Measurements from ENCODE around the gene BTN3A1. TPM values are rescaled to one million over a fixed set of nuclear protein-coding genes. Genes with fewer than 3 reads are reported as not detected.

The BTN3A1 gene
- total RNA-seq, 2 experiments from 2014 or later, result 33.3 to 33.4 TPM

GRCh38 chr6:26387565-26387964 lies 14.5 kb upstream of the BTN3A1 start:
- Histone ChIP-seq H3K9me2 (ENCODE audit: insufficient read depth, low read length) (no peaks in the 10 kb centered on the region), H3K79me2 (ENCODE audit: insufficient read depth, low read depth, low read length) (peaks cover 20% of the 10 kb centered on the region; the same call in 1 of the 2 replicates), H3K36me3 (ENCODE audit: insufficient read depth, low read length) (peaks cover 66% of the 10 kb centered on the region), H3K27ac (ENCODE audit: low read depth, low read length, poor library complexity, severe bottlenecking) (no peak overlapping the region), H3K4me2 (ENCODE audit: low read length) (no peak overlapping the region), H3K4me3 (ENCODE audit: low read depth, low read length, poor library complexity, severe bottlenecking) (no peak overlapping the region), H3K9me3 (ENCODE audit: low read length) (no peaks in the 10 kb centered on the region), H2AFZ (ENCODE audit: low read length) (no peak overlapping the region), H4K20me1 (ENCODE audit: insufficient read depth, low read length) (no peaks in the 10 kb centered on the region), H3K4me1 (ENCODE audit: insufficient read depth, low read length, poor library complexity, severe bottlenecking) (peaks cover 63% of the 10 kb centered on the region)
- no peak for DNase-seq (ENCODE audit: low spot score)
- ChIA-PET CTCF (ENCODE audit: unreplicated experiment) (no interaction called here), POLR2A (interaction anchor here (0.6 to 0.8 kb wide), 4 partner anchors 10 to 45 kb away, joined by 4 to 6 read pairs (median 4); no protein-coding TSS in a partner anchor)
- intact Hi-C loops (cut with micrococcal nuclease; ENCODE audit: unreplicated experiment), result no loop called here
- no TSS peak for BruUV-seq (replicated peaks)
- TF ChIP-seq EZH2phosphoT487 (IDR thresholded peaks at IDR 0.05; ENCODE audit: borderline replicate concordance, low read depth, low read length) (no peak), CTCF (conservative IDR thresholded peaks at IDR 0.05; ENCODE audit: low read length) (no peak)

GRCh38 chr6:26388014-26388413 lies 14.1 kb upstream of the BTN3A1 start:
- POLR2A ChIA-PET, result interaction anchor here (1.1 kb wide), 1 partner anchor 26 kb away, joined by 3 read pairs; no protein-coding TSS in a partner anchor
- no peaks in the 10 kb centered on the region for H3K9me3 ChIP-seq (ENCODE audit: low read length)

More at GRCh38 chr6:26388014-26388413, 14.1 kb upstream of the BTN3A1 start:
- Histone ChIP-seq H3K4me2 (ENCODE audit: low read length) (no peak overlapping the region), H3K36me3 (ENCODE audit: insufficient read depth, low read length) (peaks cover 70% of the 10 kb centered on the region), H3K4me1 (ENCODE audit: insufficient read depth, low read length, poor library complexity, severe bottlenecking) (peaks cover 64% of the 10 kb centered on the region), H3K79me2 (ENCODE audit: insufficient read depth, low read depth, low read length) (peaks cover 19% of the 10 kb centered on the region; the same call in 1 of the 2 replicates), H2AFZ (ENCODE audit: low read length) (no peak overlapping the region), H4K20me1 (ENCODE audit: insufficient read depth, low read length) (no peaks in the 10 kb centered on the region), H3K4me3 (ENCODE audit: low read depth, low read length, poor library complexity, severe bottlenecking) (no peak overlapping the region), H3K9me2 (ENCODE audit: insufficient read depth, low read length) (no peaks in the 10 kb centered on the region), H3K27ac (ENCODE audit: low read depth, low read length, poor library complexity, severe bottlenecking) (no peak overlapping the region)
- CTCF ChIA-PET (ENCODE audit: unreplicated experiment), result no interaction called here
- intact Hi-C loops (cut with micrococcal nuclease; ENCODE audit: unreplicated experiment), result no loop called here
- DNase-seq (ENCODE audit: low spot score), result no peak
- TF ChIP-seq CTCF (conservative IDR thresholded peaks at IDR 0.05; ENCODE audit: low read length) (no peak), EZH2phosphoT487 (IDR thresholded peaks at IDR 0.05; ENCODE audit: borderline replicate concordance, low read depth, low read length) (no peak)
- no TSS peak for BruUV-seq (replicated peaks)

Measured in OCI-LY7 (cell line).